HG03342 (cell line): Measurements from ENCODE around the gene CCNQ.

Experiments
- ATAC-seq: cut with Tn5 transposase; IDR thresholded peaks from one replicate; pipeline ENCODE4 v1.9.1; 2021; ENCODE audit warnings: mild to moderate bottlenecking, moderate library complexity; ENCODE audit not compliant: unreplicated experiment

Gene CCNQ

GRCh38 chrX:153578200-153578835 lies 20.6 kb downstream of the CCNQ start:
- no peak for ATAC-seq

- ATAC-seq: no peak
These were observed 22.0 kb downstream of the CCNQ start for GRCh38 chrX:153576961-153577360.

GRCh38 chrX:153576239-153576870 lies 22.6 kb downstream of the CCNQ start:
- ATAC-seq: no peak

- ATAC-seq: no peak
These were observed 25.0 kb downstream of the CCNQ start for GRCh38 chrX:153573984-153574383.

GRCh38 chrX:153572601-153573000 lies 26.3 kb downstream of the CCNQ start:
- no peak for ATAC-seq

- ATAC-seq: no peak
These were observed 27.4 kb downstream of the CCNQ start for GRCh38 chrX:153571534-153571908.

- no peak for ATAC-seq
These were observed 29.5 kb downstream of the CCNQ start for GRCh38 chrX:153569475-153569874.

GRCh38 chrX:153568451-153569011 lies 30.4 kb downstream of the CCNQ start:
- no peak for ATAC-seq

GRCh38 chrX:153565996-153566580 lies 32.9 kb downstream of the CCNQ start:
- no peak for ATAC-seq

- ATAC-seq: no peak
These were observed 34.8 kb downstream of the CCNQ start for GRCh38 chrX:153564047-153564606.

- ATAC-seq: no peak
These were observed 36.4 kb downstream of the CCNQ start for GRCh38 chrX:153562546-153562945.

- no peak for ATAC-seq
These were observed 37.6 kb downstream of the CCNQ start for GRCh38 chrX:153561337-153561736.

GRCh38 chrX:153560466-153560865 lies 38.5 kb downstream of the CCNQ start:
- no peak for ATAC-seq

- no peak for ATAC-seq
These were observed 38.9 kb downstream of the CCNQ start for GRCh38 chrX:153560000-153560399.

- no peak for ATAC-seq
These were observed 41.2 kb downstream of the CCNQ start for GRCh38 chrX:153557618-153558355.

- ATAC-seq: no peak
These were observed 42.2 kb downstream of the CCNQ start for GRCh38 chrX:153556767-153557166.

GRCh38 chrX:153554519-153555167 lies 44.3 kb downstream of the CCNQ start:
- ATAC-seq: peak; percentile 62

GRCh38 chrX:153551135-153551534 lies 47.8 kb downstream of the CCNQ start:
- no peak for ATAC-seq

GRCh38 chrX:153549807-153550206 lies 49.1 kb downstream of the CCNQ start:
- no peak for ATAC-seq

- no peak for ATAC-seq
These were observed 49.7 kb downstream of the CCNQ start for GRCh38 chrX:153549231-153549630.

GRCh38 chrX:153547195-153547594 lies 51.7 kb downstream of the CCNQ start:
- no peak for ATAC-seq
